Left kidney (tissue), 8 donors: ENCODE results near the gene HNRNPK. TPM values are rescaled to one million over a fixed set of nuclear protein-coding genes. Genes with fewer than 3 reads are reported as not detected.

Experiments used
- DNase-seq: peaks from one replicate; pipeline ENCODE4 v3.0.0-alpha.2; 2013
- long read RNA-seq, 8 donors: transcript quantifications; one replicate each; lab custom pipeline, GENCODE V29; 2026
- polyA plus RNA-seq: library from polyadenylated mRNA; unstranded; fragments of 120-200 nt; gene quantifications from one replicate; pipeline ENCODE4 v1.2.1, GENCODE V29; 2013; ENCODE audit not compliant: insufficient read length

HNRNPK gene
- 1,020 TPM for polyA plus RNA-seq
- long read RNA-seq, donor 1, transcript HNRNPK-209 (5 exons, 900 nt) = minor isoform, 7 of 328 reads
- long read RNA-seq, donor 1, transcript HNRNPK-211 (2 exons, 868 nt) = major isoform, 9 of 328 reads
- long read RNA-seq, donor 1, partial matches to known transcripts = 150 of 328 reads
- long read RNA-seq, donor 1, other reads (novel, unspliced or antisense) = 160 of 328 reads
- long read RNA-seq, donor 2, transcript HNRNPK-211 (2 exons, 868 nt) = major isoform, 13 of 347 reads
- long read RNA-seq, donor 2, transcript HNRNPK-209 (5 exons, 900 nt) = minor isoform, 11 of 347 reads
- long read RNA-seq, donor 2, partial matches to known transcripts = 139 of 347 reads
- long read RNA-seq, donor 2, other reads (novel, unspliced or antisense) = 183 of 347 reads
- long read RNA-seq, donor 3, transcript HNRNPK-211 (2 exons, 868 nt) = major isoform, 10 of 285 reads
- long read RNA-seq, donor 3, transcript HNRNPK-209 (5 exons, 900 nt) = minor isoform, 5 of 285 reads
- long read RNA-seq, donor 3, partial matches to known transcripts = 99 of 285 reads
- long read RNA-seq, donor 3, other reads (novel, unspliced or antisense) = 170 of 285 reads
- long read RNA-seq, donor 4, partial matches to known transcripts = 7 of 9 reads
- long read RNA-seq, donor 4, other reads (novel, unspliced or antisense) = 0 of 9 reads
- long read RNA-seq, donor 5, transcript HNRNPK-211 (2 exons, 868 nt) = major isoform, 9 of 545 reads
- long read RNA-seq, donor 5, partial matches to known transcripts = 229 of 545 reads
- long read RNA-seq, donor 5, other reads (novel, unspliced or antisense) = 305 of 545 reads
- long read RNA-seq, donor 6, transcript HNRNPK-211 (2 exons, 868 nt) = major isoform, 5 of 271 reads
- long read RNA-seq, donor 6, transcript HNRNPK-209 (5 exons, 900 nt) = major isoform, 5 of 271 reads
- long read RNA-seq, donor 6, partial matches to known transcripts = 112 of 271 reads
- long read RNA-seq, donor 6, other reads (novel, unspliced or antisense) = 148 of 271 reads
- long read RNA-seq, donor 7, transcript HNRNPK-209 (5 exons, 900 nt) = major isoform, 11 of 558 reads
- long read RNA-seq, donor 7, transcript HNRNPK-211 (2 exons, 868 nt) = minor isoform, 8 of 558 reads
- long read RNA-seq, donor 7, partial matches to known transcripts = 272 of 558 reads
- long read RNA-seq, donor 7, other reads (novel, unspliced or antisense) = 267 of 558 reads
- long read RNA-seq, donor 8, partial matches to known transcripts = 51 of 112 reads
- long read RNA-seq, donor 8, other reads (novel, unspliced or antisense) = 56 of 112 reads

DNA sequence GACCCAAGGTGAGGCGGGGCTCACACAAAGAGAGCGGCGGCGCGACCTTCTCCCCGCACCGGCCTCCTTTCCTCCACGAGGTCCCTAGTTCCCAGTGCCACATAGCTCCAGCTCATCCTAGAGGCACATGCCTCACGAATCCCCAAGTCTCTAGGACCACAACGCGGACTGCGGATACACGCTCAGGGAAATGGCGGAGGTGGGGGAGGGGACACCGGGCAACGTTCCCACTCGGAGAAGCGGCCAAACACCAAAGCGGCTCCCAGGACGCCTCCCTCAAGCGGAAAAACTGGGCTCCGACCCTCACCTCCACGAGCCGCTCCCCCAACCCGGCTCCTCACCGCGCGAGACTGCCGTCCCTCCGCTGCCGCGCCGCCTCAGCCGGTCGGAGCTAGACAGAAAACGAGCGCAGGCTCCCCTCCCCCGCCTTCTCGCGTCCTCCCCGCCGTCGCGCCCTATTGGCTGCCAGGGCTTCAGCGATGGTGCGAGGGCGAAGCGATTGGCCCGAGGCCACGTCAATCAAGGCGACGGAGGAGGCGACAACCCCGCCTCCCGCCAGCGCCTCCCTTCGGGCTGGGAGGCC, at the start of gene HNRNPK:
TSS of gene HNRNPK (minus strand) at position 404 of the 583 bp plus-strand sequence. CDS start 1,963 bp downstream, outside the sequence.
- peak; percentile 98 for DNase-seq

DNA sequence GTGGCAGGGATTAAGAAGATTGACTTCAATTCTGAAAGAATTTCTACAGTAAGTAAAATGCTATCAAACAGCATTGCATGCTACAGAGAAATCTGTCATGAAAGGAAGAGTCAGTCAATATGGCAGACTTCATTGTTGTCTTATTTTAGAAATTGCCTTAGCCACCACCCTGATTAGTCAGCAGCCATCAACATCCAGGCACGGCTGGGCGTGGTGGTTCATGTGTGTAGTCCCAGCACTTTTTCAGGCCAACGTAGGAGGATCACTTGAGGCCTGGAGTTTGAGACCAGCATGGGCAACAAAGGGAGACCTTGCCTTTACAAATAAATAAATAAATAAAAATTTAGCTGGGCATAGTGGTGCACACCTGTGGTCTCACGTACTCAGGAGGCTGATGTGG, 47.2 kb upstream of the HNRNPK start:
- no peak for DNase-seq

DNA sequence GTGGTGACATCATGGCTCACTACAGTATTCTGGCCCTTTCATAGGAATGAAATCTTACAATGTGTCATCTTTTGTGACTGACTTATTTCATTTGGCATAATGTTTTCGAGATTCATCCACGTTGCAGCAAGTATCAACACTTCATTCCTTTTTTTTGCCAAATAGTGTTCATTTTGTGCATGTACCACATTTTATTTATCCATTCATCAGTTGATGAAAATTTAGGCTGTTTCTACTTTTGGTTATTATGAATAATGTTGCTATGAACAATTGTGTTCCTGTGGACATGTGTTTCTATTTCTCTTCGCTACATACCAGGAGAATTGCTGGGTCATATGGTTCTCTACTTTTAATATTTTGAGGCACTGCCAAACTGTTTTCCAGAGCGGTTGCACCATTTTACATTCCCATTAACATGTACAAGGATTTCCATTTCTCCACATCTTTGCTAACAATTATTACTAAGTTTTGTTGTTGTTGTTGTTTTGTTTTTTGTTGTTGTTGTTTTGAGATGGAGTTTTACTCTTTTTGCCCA, 44.1 kb upstream of the HNRNPK start:
- DNase-seq = no peak

DNA sequence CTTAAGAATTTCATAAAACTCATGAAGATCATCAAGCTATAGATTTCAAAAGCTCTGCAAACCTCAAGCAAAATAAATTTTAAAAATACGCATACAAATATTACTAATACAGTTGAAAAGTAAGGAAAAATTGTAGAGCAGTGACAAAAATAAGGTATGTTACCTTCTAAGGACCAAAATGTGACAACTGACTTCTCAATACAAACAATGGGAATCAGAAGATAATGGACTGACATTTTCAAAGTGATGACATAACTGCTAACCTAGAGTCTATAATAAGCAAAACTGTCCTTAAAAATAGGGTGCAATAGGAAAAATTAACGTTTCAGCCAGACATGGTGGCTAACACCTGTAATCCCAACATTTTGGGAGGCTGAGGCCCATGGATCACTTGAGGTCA, 27.6 kb upstream of the HNRNPK start:
- DNase-seq = no peak

DNA sequence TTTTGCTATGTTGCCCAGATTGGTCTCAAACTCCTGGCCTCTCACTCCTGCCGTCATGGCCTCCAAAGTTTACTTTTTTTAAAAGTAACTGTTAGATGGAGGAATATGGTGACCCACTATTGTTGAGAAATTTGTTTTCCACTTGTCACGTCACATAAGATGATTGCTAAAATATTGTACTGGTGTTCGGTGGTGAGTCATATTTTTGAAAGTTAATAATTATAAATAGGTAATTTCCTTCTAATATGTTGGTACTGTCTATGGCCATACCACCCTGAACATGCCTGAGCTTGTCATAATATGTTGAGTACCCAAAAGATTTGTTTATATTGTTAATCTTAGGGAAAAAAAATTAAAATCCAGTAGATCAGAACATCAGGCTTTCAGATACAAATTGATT, 23.2 kb upstream of the HNRNPK start:
- DNase-seq = no peak

DNA sequence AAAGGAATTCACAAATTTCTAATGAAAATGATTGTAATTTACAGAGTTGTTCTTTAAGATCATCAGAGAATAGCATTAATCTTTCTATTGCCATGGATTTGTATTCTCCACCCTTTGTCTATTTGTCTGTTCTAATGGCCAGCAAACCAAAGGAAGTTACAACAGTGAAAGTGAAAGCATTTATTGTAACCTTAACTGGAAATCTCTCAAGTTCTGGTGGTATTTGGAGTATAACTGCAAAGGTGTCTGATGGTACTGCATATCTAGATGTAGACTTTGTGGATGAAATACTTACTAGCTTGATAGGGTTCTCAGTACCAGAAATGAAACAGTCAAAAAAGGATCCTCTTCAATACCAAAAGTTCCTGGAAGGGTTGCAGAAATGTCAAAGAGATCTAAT, 22.3 kb upstream of the HNRNPK start:
- DNase-seq = no peak

DNA sequence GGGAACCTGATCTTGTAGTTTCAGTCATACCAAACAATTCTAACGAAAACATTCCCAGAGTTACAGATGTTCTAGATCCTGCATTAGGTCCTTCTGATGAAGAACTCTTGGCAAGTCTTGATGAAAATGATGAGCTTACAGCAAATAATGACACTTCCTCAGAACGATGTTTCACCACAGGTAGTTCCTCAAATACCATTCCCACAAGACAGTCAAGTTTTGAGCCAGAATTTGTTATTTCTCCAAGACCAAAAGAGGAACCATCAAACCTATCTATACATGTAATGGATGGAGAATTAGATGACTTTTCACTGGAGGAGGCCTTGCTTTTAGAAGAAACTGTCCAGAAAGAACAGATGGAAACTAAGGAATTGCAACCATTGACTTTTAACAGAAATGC, 21.6 kb upstream of the HNRNPK start:
- no peak for DNase-seq

DNA sequence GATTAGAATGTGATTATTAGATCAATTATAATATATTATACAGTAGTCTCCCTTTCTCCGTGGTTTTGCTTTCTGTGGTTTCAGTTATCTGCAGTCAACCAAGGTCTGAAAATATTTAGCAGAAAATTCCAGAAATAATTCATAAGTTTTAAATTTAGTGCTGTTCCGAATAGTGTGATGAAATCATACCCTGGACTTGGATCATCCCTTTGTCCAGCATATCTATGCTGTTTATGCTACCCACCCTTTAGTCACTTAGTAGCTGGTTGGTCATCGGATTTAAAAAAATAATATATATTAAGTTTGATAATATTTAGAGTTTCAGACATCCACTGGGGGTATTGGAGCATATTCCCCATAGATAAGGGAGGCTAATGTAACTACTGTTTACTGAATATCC, 20.2 kb upstream of the HNRNPK start:
- DNase-seq = no peak

DNA sequence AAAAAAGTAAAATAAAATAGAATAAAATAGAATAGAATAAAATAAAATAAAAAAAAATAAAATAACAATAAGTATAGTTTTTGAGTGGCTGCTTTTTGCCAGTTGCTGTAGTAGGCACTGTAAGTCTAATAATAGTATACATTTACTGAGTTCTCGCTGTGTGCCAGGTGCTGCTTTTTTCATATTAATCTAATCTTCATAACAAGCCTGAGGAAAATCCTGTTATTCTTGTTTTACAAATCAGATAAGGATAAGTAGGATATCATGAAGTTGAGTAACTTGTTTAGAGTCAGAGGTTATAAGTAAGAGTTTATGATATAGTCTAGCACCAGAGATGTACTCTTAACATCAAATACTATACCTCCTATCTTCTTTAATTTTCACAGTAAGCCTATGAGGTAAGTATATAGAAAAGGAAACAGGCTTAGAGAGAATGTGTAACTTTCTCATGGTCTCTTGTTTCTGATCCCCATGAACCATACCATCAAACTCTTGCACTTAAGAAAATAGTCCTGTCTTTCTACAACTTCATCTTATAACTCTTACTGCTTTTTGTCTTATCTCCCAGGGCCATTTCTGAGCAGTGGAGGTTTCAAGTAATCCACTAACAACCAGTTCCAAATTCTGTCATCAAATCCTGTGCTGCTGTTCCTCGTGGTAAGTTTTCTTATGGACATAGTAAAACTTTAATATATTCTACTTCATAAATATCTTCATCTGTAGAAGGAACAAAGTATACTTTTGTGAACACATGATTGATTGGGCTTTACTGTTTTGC, 19.3 kb upstream of the HNRNPK start:
- DNase-seq = no peak

DNA sequence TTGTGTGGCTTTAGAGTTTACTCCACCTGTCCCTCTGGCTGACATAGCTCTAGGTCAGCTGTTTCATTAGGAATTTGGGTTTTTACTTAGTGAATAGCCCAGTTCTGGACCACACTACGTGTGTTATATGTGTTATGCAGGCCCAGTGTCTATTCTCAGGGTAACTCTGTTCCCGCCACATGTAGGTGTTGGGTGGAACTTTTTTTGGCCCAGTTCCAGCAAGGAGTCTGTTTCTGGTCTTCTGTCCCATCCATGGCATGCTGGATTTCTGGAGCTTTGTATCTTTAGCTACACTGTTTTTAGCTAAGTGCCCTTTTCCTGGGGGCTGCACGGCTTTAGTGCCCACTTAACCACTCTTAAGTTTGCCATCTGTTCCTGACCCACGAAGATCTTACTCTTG, 16.1 kb upstream of the HNRNPK start:
- no peak for DNase-seq

DNA sequence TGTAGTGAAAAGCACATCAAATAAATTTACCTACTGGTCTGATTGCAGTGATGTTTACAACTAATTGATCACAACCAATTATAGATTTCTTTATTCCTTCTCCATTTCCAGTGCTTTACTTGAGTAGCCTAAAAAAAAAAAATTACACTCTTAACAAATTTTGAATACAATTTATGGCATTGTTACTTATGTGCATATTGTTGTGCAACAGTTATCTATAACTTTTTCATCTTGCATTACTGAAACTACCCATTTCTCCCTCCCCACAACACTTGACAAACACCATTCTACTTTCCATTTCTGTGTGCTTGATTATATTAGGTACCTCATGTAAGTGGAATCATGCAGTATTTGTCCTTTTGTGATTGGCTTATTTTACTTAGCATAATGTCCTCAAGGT, 12.9 kb upstream of the HNRNPK start:
- no peak for DNase-seq

DNA sequence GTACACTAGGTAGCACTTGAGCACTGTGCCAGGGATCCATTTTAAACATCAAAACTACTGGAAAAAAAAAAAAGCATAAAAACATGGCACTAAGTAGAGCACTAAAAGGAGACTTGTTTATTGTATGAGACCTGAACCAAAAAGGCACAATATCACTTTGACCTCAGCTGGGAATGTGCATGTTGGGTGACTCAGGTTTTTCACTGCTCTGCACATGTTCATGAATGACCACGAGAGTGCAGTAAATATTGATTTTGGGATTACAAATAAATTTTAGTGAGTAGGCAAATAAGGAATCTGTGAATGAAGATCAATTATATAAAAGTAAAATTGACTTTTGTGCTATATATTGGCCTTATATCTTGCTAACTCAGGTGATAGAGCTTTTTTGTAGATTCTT, 12.4 kb upstream of the HNRNPK start:
- DNase-seq = no peak

DNA sequence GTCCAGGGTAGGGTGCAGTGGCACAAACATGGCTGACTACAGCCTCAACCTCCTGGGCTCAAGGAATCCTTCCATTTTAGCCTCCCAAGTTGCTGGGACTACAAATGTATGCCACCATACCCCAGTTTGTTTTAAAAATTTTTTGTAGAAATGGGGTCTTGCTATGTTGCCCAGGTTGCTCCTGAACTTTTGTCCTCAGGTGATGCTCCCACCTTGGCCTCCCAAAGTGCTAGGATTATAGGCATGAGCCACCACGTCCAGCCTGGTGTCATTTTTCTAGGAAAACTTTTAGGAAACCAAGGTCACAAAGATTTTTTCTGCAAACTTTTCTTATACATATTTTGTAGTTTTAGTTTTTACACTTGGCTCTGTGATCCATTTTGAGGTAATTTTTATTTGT, 11.3 kb upstream of the HNRNPK start:
- no peak for DNase-seq

DNA sequence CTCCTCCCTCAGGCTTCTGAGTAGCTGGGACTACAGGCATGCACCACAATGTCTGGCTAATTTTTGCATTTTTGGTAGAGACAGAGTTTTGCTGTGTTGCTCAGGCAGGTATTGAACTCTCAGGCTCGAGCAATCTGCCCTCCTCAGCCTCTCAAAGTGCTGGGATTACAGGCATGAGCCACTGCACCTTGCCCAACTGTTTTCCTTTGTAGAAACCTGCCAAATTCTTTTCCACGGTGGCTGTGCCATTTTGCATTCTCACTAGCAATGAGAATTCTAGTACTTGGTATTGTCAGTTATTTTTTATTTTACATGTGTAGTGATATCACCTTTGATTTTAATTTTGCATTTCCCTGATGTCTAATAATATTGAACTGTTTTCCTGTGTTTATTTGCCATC, 8.4 kb upstream of the HNRNPK start:
- DNase-seq = no peak

DNA sequence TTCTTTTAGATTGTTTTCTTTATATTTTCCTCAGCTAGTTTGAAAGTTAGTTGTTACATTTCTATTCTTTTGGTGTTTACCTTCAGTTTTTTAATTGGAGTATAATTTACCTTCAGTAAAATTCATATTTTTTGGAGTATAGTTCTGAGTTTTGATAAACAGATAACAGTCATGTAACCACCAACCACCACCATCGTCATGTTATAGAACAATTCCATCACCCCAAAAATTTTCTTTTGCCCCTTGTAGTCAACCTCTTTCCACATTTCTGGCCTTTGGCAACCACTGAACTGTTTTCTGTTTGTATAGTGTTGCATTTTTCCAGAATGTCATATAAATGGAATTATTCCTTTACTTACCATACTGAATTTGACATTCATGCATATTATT, 7.4 kb upstream of the HNRNPK start:
- DNase-seq = no peak

DNA sequence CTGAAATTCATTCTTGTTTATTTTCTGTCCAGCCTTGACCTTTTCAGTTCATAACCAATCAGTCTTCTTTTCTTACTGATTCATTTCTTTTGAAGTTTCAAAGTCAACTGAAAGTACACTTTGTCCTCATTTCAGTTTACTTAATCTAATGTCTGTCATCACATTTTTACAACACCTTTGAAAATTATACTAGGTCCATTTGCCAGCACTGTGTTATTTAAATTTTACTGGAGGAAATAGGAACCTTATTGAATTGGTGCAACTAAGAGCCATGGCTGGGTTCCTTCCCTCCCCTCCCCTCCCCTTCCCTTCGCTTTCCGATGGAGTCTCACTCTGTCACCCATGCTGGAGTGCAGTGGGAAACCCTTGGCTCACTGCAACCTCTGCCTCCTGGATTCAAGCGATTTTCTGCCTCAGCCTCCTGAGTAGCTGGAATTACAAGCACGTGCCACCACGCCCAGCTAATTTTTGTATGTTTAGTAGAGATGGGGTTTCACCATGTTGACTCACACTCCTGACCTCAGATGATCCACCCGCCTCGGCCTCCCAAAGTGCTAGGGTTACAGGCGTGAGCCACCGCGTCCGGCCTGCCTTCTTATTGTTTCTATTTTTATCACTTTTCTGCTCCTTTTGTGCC, 6.9 kb upstream of the HNRNPK start:
- no peak for DNase-seq

DNA sequence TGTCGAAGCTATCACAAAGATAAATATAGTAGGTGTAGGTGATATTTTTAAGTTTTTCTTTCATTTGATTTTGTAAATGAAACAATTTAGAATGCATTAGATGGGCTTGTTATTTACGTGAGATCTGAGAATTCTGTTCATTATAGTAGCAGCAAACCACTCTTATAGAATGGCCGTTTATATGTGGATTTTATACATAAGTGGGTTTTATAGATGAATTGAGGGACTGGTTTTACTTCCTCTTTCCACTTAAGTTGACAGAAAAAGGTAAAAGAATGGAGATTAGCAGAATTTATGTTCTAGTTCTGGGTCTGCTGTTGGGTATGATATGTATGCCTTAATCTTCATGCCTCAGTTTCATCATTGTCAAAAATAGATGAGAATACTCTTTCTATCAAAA, 6.2 kb upstream of the HNRNPK start:
- no peak for DNase-seq

DNA sequence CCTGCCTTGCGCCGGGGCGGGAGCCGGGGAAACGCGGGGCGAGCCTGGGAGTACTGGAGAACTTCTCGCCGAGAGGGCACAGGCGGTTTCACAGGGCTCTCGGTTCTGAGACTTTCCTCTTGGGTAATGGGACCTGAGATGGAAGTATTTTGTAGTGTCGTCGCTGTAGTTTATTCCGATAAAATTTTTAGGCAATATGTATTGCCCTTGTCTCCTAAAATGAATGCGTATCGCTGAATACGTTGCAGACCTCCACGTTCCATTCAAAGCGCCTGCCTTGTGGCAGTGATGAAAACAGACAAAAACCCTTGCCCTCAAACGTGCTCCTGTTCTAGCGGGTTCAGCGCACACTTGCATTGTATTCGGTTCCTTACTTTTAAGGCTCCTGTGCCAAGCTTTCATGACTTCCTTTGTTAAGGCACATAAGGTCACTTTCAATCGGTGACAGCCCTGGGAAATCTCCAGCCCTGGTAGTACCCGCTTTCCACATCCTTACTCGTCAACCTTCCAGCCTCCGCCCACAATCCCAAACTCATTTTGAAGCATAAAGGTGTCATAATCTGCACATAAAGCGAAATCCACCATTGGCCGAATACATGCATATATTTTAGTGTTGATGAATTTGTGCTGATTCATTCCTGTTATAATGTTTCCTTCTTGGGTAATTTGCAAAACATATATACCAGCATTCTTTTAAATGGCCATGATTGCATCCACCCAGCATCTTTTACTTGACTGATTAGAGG, 1.3 kb upstream of the HNRNPK start:
- DNase-seq = no peak

DNA sequence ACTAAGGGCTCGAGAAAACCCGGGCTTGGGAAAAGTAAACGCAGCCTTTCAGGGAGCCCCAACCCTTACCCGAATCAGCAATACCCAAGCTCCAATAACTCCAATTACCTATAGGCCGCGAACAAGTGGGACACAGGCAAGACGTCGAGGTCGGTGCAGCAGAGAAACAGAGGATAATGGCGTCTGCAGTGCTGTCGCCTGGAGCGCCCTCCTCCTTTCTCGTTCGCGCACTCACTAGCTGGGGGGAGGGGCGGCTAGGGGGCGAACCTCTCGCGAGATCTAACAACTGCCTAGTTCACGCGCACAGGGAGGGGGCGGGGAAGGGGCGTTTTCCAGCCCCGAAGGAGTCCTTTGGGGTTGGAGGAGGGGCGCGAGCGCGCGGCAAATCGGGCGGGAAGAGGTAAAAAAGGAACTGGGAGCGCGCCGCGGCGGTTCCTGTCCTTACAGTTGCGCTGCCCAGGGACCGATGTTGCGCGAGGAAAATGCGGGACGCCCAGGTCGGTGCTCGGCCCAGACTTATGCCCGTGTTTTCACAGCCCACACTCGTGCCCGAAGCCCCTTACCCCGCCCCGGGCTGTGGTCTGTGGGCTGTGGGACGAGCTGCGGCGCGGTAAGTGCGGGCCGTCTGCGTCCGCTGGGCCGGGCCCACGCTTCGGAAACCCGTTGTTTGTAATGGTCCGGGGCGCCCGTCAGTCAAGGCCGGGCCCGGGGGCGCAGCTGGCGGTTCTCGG, 545 bp upstream of the HNRNPK start, which contains the start of gene RMI1:
TSS of gene RMI1 (plus strand) at position 411 of the 731 bp plus-strand sequence. CDS start 20,182 bp downstream, outside the sequence.
- peak; percentile 100 for DNase-seq
